HG03575 (cell line): ENCODE measurements around the gene FAAP100.
"Not testable (repeated sequence)": the region's sequence is repeated elsewhere in the genome, so short reads cannot be mapped to it uniquely, and the experiment has no call there.

Experiments used
- ATAC-seq: cut with Tn5 transposase; IDR thresholded peaks from one replicate; pipeline ENCODE4 v1.9.1; 2021; ENCODE audit not compliant: unreplicated experiment, insufficient number of reproducible peaks, low FRiP score; ENCODE audit errors: extremely low read depth

FAAP100 gene

GRCh38 chr17:81542431-81543338 lies 9.5 kb downstream of the FAAP100 start:
- no peak for ATAC-seq

DNA sequence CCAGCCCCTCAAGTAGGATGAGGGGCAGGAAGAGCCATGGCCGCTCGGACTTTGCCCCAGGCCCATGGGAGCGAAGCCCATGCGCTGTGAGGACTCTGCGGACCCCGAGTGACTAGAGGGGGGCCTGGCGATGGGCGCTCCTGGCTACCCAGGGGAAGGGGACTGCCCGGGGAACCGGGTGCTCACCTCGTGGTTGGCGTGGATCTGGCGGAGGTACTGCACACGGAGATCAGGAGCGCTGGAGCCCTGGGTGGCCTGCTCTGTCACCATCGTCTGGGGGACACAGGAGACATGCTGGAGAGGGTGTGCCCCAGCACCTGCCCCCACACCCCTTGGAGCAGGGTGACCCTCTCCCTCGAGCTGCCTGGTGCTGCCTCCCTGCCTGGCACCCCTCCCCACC lies 11.0 kb downstream of the FAAP100 start:
- no peak for ATAC-seq

- no peak for ATAC-seq
These were observed 11.5 kb downstream of the FAAP100 start for GRCh38 chr17:81540676-81541027.

DNA sequence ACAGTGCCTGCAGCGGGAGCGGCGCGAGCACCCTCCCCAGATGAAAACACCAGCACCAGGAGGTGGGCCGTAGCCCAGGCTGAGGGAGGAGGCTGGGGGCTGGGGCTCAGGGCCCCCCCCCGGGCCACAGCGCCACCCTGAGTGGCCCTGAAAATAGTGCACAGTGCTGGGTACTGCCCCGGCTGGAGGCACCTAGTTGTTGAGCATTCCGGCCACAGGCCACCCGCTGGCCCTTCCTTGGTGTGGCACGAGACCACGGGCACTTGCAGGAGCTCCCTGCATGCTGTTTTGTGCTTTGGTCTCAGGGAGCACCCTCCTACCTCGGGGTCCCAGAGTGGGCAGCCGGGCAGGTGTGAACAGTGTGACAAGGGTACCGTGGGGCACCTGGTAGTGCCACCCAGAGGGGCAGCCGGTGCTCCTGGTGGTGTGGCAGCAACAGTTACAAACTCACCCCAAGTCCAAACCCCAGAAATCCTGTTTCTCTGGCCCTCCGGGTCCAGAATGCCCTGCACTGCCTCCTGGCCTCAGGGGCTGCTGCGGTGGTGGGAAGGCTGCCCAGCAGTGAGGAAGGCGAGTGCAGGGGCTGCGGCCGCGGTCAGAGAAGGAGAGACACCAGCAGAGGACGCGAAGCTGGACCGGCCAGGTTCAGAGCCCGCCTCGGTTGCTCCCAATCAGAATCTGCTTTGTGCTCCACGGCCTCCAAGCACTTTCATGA lies 12.0 kb downstream of the FAAP100 start:
- no peak for ATAC-seq

DNA sequence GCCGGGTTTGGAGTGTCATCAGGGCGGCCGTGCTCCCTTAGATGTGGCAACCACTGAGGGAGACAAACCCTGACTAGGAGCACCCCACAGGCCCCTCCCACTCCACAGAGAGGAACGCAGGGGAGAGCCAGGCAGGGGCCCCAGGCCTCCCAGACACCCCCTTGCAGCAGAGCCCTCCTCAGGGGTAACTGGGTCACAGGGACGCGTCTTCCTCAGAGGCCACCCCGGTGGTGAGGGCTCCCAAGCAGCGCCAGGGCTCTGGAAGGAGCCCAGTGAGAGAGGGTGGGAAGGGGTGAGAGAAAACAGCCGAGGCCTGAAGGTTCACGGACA lies 12.6 kb downstream of the FAAP100 start:
- ATAC-seq = no peak

- no peak for ATAC-seq
These were observed 13.2 kb downstream of the FAAP100 start for GRCh38 chr17:81538651-81539570.

DNA sequence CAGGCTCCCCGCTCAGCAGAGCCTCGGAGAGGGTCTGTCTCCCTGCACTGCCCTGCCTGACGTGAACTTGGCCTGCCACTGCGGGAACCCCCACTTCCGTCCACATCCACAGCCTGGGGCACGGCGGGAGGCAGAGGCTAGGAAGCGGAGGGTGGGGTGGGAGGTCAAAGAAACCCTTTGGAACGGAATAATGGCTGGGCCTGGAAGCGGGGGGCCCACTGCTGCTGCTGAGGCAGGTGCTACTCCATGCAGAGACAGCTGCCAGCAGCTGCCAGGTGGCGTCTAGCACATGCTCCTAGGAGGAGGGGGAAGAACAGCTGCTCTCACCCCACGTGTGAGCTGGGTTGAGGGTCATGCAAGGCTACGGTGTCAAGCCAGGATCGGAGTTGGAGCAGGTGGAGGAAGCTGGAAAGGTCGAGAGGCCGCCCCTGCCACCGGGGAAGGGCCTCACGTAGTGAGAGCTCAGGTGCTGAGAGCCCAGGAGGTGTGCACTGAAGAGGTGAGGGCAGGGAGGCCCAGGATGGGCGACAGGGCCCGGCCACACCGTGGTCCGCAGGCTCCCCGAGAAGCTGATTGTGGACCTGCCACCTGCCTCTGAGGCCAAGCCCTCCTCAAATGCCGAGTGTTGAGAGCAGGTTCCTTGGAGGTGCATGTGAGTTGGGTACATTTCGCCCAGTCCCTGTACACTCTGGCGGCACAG lies 14.1 kb downstream of the FAAP100 start:
- ATAC-seq = no peak

DNA sequence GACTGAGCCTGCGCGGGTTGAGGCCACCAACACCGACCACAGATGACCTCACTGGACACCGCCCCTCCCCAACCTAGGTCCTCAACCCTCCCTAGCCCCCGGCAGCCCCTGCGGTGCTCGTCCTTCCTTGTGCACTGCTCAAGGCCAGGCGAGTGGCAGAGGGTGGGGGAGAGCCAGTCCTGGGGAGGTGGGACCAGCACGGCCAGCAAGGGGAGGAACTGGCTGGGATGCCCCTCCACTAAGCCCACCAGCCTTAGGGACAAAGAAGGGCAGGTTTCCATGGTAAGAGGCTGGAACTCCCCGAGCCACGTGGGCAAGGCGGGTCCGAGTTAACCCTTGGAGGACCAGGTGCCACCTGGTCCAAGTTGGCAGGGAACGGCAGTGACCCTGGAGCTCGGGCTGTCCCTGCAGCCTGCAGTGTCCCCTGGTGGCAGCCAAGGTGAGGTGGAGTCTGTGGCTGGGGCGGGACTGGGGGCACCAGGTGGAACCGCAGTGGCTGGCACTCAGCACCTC lies 14.8 kb downstream of the FAAP100 start:
- no peak for ATAC-seq

DNA sequence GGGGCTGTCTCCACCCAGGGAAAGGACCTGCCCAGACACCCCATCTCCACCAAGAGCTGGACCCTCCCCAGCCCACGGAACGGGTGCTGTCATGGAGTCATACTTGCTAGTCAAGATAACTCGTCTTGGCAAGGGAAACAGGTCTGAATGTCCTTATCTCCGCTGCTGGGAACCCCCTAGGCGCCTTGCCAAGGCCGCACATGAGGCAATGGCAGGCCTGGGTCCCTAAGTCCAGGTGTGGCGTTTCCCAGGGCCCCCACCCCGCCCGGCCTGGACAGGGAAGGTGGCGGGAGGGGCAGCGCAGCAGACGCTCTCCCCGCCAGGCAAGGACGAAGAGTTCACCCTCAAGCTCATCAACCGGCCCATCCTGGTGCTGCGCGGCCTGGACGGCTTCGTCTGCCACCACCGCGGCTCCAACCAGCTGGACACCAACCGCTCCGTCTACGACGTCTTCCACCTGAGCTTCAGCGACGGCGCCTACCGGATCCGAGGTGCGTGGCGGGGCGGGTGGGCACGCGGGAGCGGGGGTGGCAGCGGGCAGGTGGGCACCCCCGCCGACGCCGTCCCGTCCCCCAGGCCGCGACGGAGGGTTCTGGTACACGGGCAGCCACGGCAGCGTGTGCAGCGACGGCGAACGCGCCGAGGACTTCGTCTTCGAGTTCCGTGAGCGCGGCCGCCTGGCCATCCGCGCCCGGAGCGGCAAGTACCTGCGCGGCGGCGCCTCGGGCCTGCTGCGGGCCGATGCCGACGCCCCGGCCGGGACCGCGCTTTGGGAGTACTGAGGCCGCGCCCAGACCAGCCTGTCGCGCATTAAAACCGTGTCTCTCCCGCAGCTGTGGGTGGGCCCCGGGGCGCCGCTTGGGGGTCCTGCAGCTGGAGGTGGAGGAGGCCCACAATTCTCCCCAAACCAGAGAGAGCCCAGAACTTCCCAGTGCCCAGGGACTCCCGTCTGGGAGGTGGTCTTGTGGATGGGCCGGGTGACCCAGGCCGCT lies 15.6 kb downstream of the FAAP100 start:
- no peak for ATAC-seq

- no peak for ATAC-seq
These were observed 16.5 kb downstream of the FAAP100 start for GRCh38 chr17:81535480-81536298.

- no peak for ATAC-seq
These were observed 17.2 kb downstream of the FAAP100 start for GRCh38 chr17:81535007-81535328.

GRCh38 chr17:81534157-81535006 lies 17.8 kb downstream of the FAAP100 start:
- ATAC-seq = no peak

DNA sequence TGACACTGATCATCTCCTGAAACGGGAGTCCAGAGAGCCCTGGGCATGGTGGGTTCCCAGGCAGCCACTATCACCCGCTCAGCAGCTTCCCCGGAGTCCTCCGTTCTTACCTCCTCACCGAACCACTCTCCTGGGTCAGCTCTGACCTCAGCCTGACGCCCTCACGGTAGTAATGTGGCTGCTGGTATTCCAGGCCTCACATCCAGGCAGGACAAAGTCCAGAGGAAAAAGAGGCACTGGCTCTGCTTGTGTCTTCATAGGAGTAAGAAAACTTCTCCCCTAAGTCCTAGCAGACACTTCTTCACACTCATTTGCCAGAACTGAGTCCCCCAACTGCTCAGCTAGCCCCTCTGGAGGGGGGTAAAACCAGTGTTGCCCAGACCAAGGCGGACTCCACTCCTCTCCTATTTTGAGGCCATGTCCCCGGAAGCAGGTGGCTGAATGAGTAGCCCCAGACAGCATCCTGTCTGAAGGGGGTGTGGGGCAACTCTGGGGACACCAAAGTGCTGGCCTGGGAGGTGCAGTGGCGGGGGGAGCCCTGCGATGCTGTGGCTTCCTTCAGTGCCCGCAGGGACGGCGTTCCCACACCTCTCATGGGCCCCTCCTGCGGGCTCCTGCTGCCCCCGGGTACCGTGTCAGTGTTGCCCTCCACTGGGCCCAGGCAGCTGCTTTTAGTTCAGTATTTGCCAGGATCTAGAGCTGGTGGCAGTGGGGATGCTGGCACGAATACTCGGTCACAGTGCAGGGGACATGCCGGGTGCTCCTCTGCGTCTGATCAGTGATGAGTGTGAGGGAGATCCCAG lies 18.6 kb downstream of the FAAP100 start:
- no peak for ATAC-seq

DNA sequence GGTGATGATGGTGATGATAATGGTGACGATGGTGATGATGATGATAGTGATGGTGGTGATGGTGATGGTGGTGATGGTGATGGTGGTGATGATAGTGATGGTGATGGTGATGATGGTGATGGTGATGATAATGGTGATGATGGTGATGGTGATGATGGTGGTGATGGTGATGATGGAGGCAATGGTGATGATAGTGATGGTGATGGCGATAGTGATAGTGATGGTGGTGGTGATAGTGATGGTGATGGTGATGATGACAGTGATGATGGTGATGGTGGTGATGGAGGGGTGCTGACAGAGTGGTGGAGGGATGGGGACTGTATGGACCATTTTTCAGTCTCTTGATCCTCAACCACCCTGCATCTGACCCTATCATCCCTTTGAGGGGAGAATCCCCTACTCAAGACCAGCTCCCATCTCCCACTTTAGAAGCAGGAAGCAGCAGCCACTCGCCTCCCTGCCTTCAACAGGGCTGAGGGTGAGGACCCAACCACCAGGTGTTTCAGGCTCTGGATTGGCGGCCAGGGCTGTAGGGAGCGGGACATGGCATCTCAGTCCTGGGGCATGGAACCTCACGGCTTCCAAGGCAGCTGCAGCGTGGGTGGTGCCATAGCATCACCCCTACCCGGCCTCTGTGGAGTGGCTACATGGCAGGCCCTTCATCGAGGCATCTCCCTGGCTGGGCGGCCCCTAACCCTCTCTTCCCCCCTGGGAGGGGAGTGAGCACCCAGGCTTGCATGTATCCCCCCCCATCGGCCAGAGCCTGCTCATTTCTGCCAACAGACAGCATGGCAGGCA lies 19.5 kb downstream of the FAAP100 start:
- ATAC-seq = no peak

DNA sequence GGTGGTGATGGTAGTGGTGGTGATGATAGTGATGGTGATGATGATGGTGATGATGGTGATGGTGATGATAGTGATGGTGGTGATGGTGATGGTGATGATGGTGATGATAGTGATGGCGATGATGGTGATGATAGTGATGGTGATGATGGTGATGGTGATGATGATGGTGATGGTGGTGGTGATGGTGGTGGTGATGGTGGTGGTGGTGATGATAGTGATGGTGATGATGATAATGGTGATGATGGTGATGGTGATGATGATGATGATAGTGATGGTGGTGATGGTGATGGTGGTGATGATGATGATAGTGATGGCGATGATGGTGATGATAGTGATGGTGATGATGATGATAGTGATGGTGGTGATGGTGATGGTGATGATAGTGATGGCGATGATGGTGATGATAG lies 20.2 kb downstream of the FAAP100 start:
- ATAC-seq = not testable (repeated sequence)
